H1 (cell line): ENCODE measurements around the gene INPP5E.

Experiments
- CEBPB ChIP-seq: IDR thresholded peaks from 2 replicates; pipeline ENCODE4 v1.6.1; 2012; ENCODE audit warnings: low read depth, low read length
- CTCF ChIP-seq, 3 experiments: IDR thresholded peaks; 1 replicate in 2 of 3; 2 replicates in 1 of 3; pipeline versions ENCODE4 v1.5.1 to v1.6.1; 2011; ENCODE audit warnings: low read length in 3 of 3, mild to moderate bottlenecking in 3 of 3, inconsistent platforms in 2 of 3, low read depth in 1 of 3, moderate library complexity in 1 of 3; ENCODE audit not compliant: insufficient read depth in 1 of 3; ENCODE audit errors: control extremely low read depth in 1 of 3
- HDAC2 ChIP-seq, 2 experiments: fragments of 300-600 bp in 1 of 2; sonication (generic) in 1 of 2; IDR thresholded peaks; 2 replicates each; pipeline ENCODE4 v1.6.1; 2011 to 2012; ENCODE audit warnings: low read depth in 2 of 2, low read length in 2 of 2, mild to moderate bottlenecking in 2 of 2, moderate library complexity in 2 of 2, borderline replicate concordance in 1 of 2, inconsistent platforms in 1 of 2
- HDAC6 ChIP-seq: IDR thresholded peaks from one replicate; pipeline ENCODE4 v1.7.1; 2012; ENCODE audit warnings: low read depth, mild to moderate bottlenecking, inconsistent platforms, low read length, moderate library complexity
- MAFK ChIP-seq: IDR thresholded peaks from 2 replicates; pipeline ENCODE4 v1.6.1; 2012; ENCODE audit warnings: low read depth, mild to moderate bottlenecking, improper control_type of control experiment, low read length
- NRF1 ChIP-seq: IDR thresholded peaks from 2 replicates; pipeline ENCODE4 v1.6.1; 2011; ENCODE audit warnings: mild to moderate bottlenecking, low read depth, low read length, improper control_type of control experiment
- POLR2A ChIP-seq, 2 experiments: IDR thresholded peaks; 1 replicate in 1 of 2; 2 replicates in 1 of 2; pipeline ENCODE4 v1.6.1; 2011; ENCODE audit warnings: low read depth in 2 of 2, low read length in 2 of 2, mild to moderate bottlenecking in 2 of 2; ENCODE audit errors: control extremely low read depth in 1 of 2
- POLR2AphosphoS5 ChIP-seq: IDR thresholded peaks from 2 replicates; pipeline ENCODE4 v1.6.1; 2011; ENCODE audit warnings: low read depth, low read length
- RFX5 ChIP-seq: IDR thresholded peaks from 2 replicates; pipeline ENCODE4 v1.6.1; 2011; ENCODE audit warnings: low read depth, low read length, improper control_type of control experiment, borderline replicate concordance
- TAF1 ChIP-seq: IDR thresholded peaks from 2 replicates; pipeline ENCODE4 v1.6.1; 2011; ENCODE audit warnings: mild to moderate bottlenecking, low read depth, low read length
- TBP ChIP-seq: IDR thresholded peaks from 2 replicates; pipeline ENCODE4 v1.6.1; 2011; ENCODE audit warnings: low read depth, low read length, improper control_type of control experiment

GRCh38 chr9:136463578-136463977 lies 23.9 kb upstream of the INPP5E start:
- TF ChIP-seq CTCF (IDR thresholded peaks at IDR 0.05; ENCODE audit: control extremely low read depth in 1 of 3, insufficient read depth in 1 of 3, low read depth in 1 of 3, low read length in 3 of 3) (no peak), POLR2AphosphoS5 (no peak), HDAC6 (no peak), CEBPB (no peak), TAF1 (no peak), TBP (no peak), POLR2A (IDR thresholded peaks at IDR 0.05; ENCODE audit: control extremely low read depth in 1 of 2, low read depth in 2 of 2, low read length in 2 of 2) (no peak), MAFK (no peak), HDAC2 (IDR thresholded peaks at IDR 0.05; ENCODE audit: borderline replicate concordance in 1 of 2, low read depth in 2 of 2, low read length in 2 of 2) (no peak), NRF1 (no peak), RFX5 (no peak)
